OCI-LY3 (cell line): Measurements from ENCODE around the gene SBSN.

Experiments
- EZH2phosphoT487 ChIP-seq: fragments of 200-600 bp; shearing (Covaris generic); IDR thresholded peaks from 2 replicates; pipeline ENCODE4 v1.6.1; 2018; ENCODE audit warnings: antibody characterized with exemption, mixed run types, low read depth
- TF ChIP-seq, protein P1 (sequence below): fragments of 200-600, 300-600 bp; sonication (generic); IDR thresholded peaks from 2 replicates; pipeline ENCODE4 v1.5.1; 2014; ENCODE audit warnings: antibody characterized with exemption, low read length, low read depth

DNA sequence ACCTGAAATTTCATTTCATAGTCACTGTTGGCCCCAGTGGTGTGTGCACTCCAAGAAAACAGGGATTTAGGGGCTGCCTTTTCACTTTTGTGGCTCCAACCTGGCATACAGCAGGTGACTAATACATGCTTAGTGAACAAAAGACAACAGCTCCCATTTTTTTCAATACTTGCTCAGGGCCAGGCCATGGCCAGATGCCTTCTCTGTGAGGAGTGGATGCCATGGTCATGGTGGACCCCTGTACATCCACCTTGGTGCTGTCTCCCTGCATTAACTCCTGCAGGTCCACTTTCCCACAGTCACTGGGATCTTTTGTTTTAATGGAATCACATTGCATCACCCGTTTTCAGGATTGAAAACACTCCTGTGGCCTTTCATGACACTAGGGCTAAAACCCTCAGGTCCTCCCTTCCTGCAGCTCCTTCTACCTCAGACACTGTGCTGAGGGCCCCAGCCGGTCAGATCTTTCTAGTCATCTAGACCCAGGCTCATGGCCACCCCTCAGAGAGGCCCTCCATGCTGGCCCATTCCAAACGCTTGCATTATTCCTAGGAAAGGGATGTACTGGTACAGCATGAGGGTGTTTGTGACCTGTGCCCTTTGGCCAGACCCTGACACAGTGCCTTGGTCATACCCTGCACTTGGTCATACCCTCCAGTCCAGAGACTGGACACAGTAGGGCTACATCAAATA lies 16.1 kb upstream of the SBSN start:
- TF ChIP-seq, protein P1, sequence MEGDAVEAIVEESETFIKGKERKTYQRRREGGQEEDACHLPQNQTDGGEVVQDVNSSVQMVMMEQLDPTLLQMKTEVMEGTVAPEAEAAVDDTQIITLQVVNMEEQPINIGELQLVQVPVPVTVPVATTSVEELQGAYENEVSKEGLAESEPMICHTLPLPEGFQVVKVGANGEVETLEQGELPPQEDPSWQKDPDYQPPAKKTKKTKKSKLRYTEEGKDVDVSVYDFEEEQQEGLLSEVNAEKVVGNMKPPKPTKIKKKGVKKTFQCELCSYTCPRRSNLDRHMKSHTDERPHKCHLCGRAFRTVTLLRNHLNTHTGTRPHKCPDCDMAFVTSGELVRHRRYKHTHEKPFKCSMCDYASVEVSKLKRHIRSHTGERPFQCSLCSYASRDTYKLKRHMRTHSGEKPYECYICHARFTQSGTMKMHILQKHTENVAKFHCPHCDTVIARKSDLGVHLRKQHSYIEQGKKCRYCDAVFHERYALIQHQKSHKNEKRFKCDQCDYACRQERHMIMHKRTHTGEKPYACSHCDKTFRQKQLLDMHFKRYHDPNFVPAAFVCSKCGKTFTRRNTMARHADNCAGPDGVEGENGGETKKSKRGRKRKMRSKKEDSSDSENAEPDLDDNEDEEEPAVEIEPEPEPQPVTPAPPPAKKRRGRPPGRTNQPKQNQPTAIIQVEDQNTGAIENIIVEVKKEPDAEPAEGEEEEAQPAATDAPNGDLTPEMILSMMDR, result no peak
- TF ChIP-seq EZH2phosphoT487, result no peak
